Measurements from ENCODE around the gene MFSD6L. TPM values are rescaled to one million over a fixed set of nuclear protein-coding genes. Genes with fewer than 3 reads are reported as not detected.

The MFSD6L gene
- total and polyA plus RNA-seq, 2 of the 13 experiments (the other 11 are each of a cell fraction or from before 2014, with no cell fraction given): not detected

- no peak for TF ChIP-seq MAFF (IDR thresholded peaks at IDR 0.05; ENCODE audit: low read depth, low read length)
- no peak for TF ChIP-seq ZFP36L2 (CRISPR knock-in tag; IDR thresholded peaks at IDR 0.05)
- peak; percentile 53; the same call in 1 of the 2 replicates for TF ChIP-seq PATZ1 (CRISPR knock-in tag; IDR thresholded peaks at IDR 0.05)
- no peak for TF ChIP-seq ZNF24 (IDR thresholded peaks at IDR 0.05)
- TF ChIP-seq ZNF768 (CRISPR knock-in tag; IDR thresholded peaks at IDR 0.05): peak; percentile 10; the same call in 1 of the 2 replicates
- no peak for TF ChIP-seq CHD2 (IDR thresholded peaks at IDR 0.05; ENCODE audit: low read depth, low read length)
- no peak for TF ChIP-seq AFF4 (CRISPR knock-in tag; IDR thresholded peaks at IDR 0.05)
- no peak for TF ChIP-seq FOSL2 (CRISPR knock-in tag; IDR thresholded peaks at IDR 0.05)
- peak; percentile 13 for TF ChIP-seq HNRNPLL (IDR thresholded peaks at IDR 0.05; ENCODE audit: low read depth, low read length, poor library complexity, severe bottlenecking)
- no peak for TF ChIP-seq REPIN1 (CRISPR knock-in tag; IDR thresholded peaks at IDR 0.05; ENCODE audit: borderline replicate concordance, low read depth)
- no peak for TF ChIP-seq ZBTB49 (CRISPR knock-in tag; IDR thresholded peaks at IDR 0.05; ENCODE audit: borderline replicate concordance)
- TF ChIP-seq ZNF333 (CRISPR knock-in tag; IDR thresholded peaks at IDR 0.05; ENCODE audit: borderline replicate concordance): no peak
- TF ChIP-seq MBNL3 (CRISPR knock-in tag; conservative IDR thresholded peaks at IDR 0.05): no peak
- TF ChIP-seq SOX13 (IDR thresholded peaks at IDR 0.05): no peak
- no peak for TF ChIP-seq SOX13 (CRISPR knock-in tag; conservative IDR thresholded peaks at IDR 0.05 in 1 of 2, IDR thresholded peaks at IDR 0.05 in 1 of 2)
- peak; percentile 14; the same call in 1 of the 2 replicates for TF ChIP-seq ZNF687 (CRISPR knock-in tag; IDR thresholded peaks at IDR 0.05)
- no peak for TF ChIP-seq ZSCAN9 (CRISPR knock-in tag; IDR thresholded peaks at IDR 0.05; ENCODE audit: borderline replicate concordance)
Measured at GRCh38 chr17:8832711-8833352, 33.7 kb upstream of the MFSD6L start (continued).
